ENCODE results near the gene DNAAF1.
"Not testable (repeated sequence)": the region's sequence is repeated elsewhere in the genome, so short reads cannot be mapped to it uniquely, and the experiment has no call there.

Gene DNAAF1

DNA sequence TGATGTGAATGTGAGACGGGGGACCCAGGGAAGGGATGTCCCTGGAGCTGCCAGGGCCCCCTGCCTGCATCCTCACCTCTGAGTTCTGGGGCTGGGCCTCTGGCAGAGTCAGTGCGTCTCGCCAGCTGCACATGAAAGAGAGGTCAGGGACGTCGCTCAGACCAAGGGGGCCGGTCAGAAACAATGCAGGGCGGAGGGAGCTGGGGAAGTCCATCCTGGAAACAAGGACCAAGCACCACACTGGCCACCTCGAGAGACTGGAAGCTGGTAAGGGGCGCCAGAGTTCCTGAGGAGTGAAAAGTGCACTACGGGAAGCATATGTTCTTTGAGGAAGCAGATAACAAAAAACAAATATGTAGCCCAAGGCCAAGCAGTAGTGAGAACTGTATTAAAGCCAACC lies 39.7 kb downstream of the DNAAF1 start:
- DNase-seq (ENCODE audit: low spot score), result no peak

DNA sequence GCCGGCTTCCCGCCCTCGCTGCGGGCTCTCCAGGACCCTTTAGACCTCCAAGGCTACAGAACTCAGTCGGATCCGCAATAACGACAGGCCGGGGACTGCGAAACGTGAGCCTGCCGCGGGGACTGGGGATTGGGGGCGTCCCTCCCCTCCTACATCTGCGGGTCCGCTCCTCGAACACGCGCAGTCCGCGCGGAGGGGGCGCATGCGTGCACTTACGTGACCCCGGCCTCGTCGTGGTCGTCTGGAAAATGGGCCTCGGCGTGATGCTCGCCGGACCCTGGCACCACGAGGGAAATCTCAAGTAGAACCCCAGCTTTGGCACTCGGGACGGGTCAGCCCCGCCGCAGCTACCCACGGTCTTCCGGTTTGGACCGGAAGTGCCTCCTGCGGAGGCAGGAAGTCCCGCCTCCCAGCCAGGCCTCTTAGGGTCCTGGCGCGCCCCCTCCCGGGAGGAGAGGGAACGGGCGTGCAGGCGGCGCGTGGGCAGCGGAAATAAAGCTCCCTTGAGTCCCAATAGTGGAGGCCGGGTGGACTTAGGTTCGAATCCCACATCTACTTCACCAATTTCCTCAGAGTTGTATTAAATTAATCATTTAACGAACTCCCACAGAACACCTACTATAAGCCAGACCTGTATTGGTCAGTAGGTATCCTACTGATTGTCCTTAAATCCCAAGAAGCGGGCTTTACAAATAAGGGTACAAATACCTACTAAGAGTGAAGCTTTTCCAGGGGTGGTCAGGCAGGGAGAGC lies 41.8 kb downstream of the DNAAF1 start, which contains the start of gene TAF1C:
Gene TAF1C, minus strand, starts transcription at position 373 of the 753 bp plus-strand sequence. CDS start 2,069 bp downstream, outside the sequence.
- DNase-seq (ENCODE audit: low spot score), result peak; percentile 86

DNA sequence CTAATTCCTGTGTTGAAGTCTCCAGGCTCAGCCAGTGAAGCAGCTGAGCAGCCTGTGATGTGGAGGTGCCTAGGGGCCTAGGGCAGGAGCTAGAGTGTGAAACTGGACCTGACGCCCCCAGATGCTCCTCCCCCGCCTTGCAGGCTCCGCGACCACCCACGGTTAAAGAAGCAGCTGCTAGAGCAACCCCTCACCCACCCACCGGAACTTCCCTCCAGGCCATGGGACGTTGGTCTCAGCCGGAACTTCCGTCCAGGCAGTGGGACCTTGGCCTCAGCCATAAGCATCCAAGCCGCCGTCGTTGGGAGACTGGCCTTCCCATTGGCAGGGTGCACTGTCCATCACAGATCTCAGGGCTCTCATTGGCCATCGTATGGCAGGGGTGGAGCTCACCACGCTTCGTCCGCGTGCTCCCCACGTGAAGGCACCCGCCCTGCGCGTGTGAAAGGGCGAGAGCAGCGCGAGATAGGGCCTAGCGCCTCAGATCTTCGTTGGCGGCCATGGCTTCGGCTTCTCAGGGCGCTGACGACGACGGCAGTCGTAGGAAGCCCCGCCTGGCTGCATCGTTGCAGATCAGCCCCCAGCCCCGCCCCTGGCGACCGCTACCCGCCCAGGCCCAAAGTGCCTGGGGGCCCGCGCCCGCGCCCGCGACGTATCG lies 45.8 kb downstream of the DNAAF1 start, which contains the start of gene ADAD2:
Gene ADAD2, plus strand, starts transcription at position 427 of the 658 bp plus-strand sequence. Its CDS starts 74 bp downstream, at position 501.
- DNase-seq (ENCODE audit: low spot score), result no peak

DNA sequence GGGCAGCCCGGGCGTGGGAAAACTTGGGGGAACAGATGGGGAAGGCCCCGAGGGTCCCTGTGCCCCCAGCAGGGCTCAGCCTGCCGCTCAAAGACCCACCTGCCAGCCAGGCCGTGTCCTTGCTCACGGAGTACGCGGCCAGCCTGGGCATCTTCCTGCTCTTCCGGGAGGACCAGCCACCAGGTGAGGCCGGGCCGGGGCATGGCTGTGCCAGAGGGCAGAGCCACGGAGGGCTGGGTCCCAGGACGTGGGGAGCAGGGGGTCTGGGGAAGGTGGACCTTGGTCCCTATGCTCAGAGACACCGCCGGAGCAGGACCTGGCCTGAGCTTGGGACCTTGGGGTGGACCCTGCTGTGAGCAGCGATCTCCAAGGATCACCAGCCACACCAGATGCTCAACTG lies 46.4 kb downstream of the DNAAF1 start:
- no peak for DNase-seq (ENCODE audit: low spot score)

DNA sequence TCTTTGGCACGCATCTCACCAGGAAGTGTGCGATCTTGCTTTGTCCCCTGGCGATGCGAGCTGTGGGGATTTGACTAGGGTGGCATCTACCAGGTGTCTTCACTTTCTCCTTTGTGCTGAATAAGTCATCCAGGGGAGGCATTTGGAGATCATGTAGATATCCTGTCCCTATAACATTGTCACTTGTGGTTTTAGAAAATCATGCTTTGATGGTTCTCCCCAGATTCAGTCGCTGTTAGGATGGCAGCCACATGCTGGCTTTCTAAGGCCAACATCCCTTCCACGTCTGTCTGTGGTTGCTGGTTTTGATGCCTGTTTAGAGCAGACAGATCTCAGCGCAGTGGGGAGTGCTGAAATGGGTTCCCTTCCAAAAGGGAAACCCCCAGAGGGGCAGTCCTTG lies 48.4 kb downstream of the DNAAF1 start:
- no peak for DNase-seq (ENCODE audit: low spot score)

DNA sequence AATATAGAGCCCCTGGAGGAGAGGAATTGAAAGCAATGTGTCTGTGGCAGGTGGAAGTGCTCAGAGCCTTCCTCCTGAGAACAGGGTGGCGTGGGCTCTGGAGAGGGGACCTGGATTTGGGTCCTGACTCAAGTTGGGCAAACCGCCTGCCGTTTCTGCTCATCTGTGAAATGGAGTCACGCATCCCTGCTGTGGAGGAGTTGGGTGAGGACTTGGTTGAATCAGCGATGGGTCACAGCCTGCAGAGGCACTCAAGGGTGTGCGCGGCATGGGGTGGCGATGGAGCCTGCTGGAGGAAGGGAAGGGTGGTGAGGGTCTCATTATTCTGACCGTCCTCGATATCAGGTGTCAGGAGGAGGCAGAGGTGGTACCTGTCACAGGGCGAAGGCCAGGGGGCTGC lies 48.9 kb downstream of the DNAAF1 start:
- DNase-seq (ENCODE audit: low spot score), result no peak

DNA sequence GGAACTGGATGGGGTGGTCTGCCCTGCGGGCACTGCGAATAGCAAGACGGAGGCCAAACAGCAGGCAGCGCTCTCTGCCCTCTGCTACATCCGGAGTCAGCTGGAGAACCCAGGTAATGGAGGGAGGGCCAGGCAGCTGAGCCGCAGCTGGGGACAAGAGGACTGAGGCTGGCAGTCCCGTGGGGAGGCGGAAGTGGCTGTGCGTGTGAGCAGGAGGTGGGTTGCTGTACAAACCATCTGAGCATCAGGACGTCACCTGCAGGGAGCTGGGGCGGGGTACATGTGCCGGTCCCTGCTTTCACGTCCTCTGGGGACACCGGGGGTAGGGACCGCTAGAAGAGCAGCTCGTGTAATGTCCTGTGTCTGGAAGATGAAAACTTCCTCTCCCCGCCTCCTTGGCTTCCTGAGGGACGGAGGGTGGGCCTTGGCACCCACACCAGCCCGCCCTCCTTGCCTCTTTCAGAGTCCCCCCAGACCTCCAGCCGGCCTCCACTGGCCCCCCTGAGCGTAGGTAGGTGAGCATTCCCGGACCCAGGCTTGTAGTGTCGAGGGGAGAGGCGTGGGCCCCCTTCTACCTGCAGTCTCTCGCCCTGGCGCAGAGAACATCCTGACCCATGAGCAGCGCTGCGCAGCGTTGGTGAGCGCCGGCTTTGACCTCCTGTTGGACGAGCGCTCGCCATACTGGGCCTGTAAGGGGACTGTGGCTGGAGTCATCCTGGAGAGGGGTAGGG lies 49.5 kb downstream of the DNAAF1 start:
- DNase-seq (ENCODE audit: low spot score), result no peak

DNA sequence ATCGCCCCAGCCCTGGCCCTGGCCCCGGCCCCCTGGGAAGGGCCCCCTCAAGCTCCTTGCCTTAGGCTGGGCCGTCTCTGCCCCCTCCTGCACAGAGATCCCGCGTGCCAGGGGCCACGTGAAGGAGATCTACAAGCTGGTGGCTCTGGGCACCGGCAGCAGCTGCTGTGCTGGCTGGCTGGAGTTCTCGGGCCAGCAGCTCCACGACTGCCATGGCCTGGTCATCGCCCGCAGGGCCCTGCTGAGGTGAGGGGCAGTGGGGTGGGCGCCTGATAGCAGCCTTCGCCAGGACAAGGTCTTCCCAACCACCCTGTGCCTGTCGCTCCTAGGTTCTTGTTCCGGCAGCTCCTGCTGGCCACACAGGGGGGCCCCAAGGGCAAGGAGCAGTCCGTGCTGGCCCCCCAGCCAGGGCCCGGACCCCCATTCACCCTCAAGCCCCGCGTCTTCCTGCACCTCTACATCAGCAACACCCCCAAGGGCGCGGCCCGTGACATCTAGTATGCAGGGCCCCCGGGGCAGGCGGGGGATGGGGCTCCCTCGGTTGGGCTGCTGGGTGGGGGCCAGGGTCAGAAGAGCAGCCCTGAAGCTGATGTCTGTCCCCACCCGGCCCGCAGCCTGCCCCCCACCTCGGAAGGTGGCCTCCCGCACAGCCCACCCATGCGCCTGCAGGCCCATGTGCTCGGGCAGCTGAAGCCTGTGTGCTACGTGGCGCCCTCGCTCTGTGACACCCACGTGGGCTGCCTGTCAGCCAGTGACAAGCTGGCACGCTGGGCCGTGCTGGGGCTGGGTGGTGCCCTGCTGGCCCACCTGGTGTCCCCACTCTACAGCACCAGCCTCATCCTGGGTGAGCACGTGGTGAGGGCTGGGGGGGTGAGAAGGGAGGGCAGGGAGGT lies 50.3 kb downstream of the DNAAF1 start:
- DNase-seq (ENCODE audit: low spot score), result no peak

DNA sequence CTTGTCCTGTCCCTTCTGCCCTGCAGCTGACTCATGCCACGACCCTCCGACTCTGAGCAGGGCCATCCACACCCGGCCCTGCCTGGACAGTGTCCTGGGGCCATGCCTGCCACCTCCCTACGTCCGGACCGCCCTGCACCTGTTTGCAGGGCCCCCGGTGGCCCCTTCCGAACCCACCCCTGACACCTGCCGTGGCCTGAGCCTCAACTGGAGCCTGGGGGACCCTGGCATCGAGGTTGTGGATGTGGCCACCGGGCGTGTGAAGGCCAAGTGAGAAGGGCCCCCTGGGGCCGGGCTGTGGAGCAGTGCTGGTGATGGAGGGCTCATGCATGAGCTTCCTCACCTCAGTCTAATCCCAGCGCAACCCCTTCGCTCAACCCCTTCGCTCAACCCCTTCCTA lies 51.0 kb downstream of the DNAAF1 start:
- no peak for DNase-seq (ENCODE audit: low spot score)

DNA sequence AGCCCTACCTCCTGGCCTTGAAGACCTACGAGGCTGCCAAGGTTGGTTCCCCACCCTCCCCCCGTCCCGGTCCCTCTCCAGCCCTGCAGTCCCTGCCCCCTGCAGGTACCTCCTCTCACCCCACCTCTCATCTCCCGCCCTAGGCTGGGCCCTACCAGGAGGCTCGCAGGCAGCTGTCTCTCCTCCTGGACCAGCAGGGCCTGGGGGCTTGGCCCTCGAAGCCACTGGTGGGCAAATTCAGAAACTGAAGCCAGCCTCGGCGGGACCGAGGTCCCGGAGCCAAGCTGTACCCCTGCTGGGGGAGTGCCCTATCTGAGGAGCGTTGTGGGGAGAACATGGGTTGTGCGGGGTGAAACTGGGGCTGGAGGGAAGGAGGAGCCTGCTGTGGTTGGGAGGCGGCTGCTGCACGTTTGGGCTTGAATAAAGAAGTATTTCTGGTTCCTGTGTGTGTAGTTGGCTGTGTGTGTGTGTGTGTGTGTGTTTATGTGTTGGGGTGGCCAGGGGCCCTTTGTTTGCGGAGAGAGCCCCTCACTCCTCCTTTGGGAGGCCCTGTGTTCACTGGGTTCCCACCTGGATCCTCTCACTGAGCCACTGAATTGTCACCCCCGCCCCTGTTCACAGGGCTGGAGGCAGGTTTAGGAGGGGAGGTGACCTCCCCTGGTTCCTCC lies 51.8 kb downstream of the DNAAF1 start:
- DNase-seq (ENCODE audit: low spot score), result no peak

DNA sequence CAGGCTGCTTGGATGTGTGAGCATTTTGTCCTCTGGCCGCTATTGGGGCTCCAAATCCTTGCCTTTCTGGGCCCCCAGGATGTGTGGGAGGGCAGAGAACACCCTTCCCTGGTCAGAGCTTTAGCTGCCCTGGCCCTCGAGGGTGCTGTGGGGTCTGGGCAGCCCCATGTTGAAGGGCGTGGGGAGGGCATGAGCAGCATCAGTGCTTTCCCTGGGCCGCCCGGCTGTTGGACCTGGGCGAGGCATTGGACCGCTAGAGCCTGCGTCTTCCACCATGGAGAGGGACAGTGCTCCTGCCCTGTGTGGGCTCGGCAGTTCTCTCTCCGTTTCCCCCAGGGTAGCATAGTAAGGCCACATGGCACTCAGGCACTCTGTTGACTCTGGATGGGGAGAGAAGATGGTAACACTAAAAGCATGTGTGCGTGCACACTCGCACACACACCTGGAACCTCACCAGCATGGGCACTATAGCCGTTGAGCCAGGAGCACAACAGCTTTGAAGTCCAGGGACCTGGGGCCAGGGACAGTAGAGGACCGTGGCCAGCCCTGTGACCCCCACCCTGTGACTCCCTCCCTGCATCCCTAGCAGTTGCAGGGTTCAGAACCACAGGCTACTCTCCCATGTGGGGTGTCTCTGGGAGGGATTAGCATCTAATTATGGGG lies 52.5 kb downstream of the DNAAF1 start:
- no peak for DNase-seq (ENCODE audit: low spot score)

DNA sequence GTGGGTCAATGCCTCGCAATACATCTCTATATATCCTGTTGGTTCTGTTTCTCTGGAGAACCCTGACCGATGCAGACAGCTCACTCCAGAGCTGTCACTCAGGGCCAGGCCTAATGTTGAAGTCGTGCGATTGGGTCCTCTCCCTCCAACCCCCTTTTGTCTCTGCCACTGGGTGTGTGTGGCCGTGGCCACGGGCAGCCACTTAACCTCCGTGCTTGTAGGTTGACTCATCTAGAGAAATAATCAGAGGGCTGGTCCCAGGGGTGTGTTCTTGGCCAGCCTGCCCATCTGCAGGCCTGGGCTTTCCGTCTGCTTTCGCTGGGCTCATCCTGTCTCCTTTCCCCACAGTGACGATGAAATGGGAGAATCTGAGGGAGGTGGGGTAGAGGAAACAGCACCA lies 53.3 kb downstream of the DNAAF1 start:
- peak; percentile 25 for DNase-seq (ENCODE audit: low spot score)

DNA sequence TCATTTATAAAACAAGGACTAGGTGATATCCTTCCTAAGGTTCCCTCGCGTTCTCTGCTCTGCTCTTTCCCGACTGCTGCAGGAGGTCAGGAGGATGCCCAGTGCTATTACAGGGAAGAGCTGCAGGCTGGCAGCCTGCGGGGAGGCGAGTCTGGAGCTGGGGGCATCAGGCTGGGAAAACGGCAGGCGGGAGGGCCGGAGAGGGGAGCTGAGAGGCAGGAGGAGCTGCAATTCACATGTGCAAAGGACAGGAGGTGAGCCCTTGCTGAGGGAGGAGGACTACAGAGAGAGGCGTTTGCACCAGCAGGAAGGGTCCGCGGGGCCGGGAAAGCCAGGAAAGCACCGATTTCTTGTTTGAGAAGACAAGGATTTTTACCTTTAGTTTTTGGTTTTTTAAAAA lies 54.0 kb downstream of the DNAAF1 start:
- no peak for DNase-seq (ENCODE audit: low spot score)

DNA sequence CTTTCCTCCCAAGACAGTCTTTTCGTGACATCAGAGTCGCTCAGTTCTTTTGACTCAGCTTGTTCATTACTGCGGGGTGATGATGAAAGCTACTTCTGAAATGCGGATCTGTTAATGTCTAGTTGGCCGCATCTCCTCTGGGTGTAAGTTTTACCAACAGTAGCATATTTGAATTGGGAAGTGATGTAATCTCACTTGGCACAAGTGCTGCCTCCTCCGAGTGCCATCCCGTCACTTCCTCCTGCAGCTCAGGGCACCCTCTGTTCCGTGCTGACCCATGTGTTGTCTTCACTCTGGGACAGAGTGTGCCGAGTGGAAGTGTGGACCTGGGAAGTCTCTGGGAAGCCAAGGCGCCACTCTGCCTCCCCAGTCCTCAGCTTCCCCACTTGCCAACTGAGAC lies 54.8 kb downstream of the DNAAF1 start:
- DNase-seq (ENCODE audit: low spot score), result no peak

DNA sequence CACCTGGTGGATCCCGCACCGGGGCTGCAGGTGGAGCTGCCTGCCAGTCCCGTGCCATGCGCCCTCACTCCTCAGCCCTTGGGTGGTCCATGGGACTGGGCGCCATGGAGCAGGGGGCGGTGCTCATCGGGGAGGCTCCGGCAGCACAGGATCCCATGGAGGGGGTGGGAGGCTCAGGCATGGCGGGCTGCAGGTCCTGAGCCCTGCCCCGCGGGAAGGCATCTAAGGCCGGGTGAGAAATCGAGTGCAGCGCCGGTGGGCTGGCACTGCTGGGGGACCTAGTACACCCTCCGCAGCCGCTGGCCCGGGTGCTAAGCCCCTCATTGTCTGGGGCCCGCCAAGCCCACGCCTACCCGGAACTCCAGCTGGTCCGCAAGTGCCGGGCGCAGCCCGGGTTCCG lies 59.4 kb downstream of the DNAAF1 start:
- DNase-seq (ENCODE audit: low spot score), result not testable (repeated sequence)

DNA sequence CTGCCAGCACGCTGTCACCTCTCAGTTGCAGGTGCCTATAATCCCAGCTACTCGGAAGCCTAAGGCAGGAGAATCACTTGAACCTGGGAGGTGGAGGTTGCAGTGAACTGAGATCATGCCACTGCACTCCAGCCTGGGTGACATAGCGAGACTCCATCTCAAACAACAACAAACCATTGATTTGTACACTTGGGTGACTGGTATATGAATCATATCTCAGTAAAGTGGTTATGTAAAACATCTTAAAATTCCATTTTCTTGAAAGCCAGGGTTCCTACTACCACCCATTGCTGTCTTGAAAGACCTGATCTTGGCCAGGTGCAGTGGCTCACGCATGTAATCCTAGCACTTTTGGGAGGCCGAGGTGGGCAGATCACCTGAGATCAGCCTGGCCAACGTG lies 60.0 kb downstream of the DNAAF1 start:
- not testable (repeated sequence) for DNase-seq (ENCODE audit: low spot score)

DNA sequence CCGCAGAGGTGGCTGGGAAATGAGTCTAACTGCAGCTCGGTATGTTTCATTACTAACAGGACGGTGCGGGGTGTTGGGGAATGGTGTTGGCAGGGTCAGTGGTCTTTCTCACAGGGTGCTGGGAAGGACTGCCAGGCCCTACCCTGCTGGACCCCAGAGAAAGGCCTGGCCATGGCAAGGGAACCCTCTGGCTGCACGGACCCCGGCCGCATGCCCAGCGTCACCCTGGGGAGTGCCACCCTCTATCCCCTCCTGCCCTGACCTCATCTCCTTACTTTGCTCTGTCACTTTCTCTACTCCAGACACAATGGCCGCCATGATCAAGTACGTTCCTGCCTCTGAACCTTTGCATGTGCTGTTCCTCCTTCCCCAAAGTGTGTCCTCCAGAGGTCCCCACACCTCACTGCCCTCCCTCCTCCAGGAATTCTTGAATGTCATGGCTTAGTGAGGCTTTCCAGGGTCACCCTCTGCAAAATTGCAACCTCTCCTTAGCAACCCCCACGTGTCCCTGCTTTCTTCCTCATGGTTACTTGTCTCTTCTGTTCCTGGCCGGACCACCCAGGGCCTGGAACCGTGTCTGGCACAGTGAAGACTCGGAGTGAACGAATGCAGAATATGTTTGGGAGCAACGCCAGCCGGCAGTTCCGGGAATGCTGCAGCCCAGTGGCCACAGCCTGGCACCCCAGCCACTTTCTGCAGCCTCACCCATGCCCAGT lies 61.0 kb downstream of the DNAAF1 start:
- DNase-seq (ENCODE audit: low spot score), result no peak

DNA sequence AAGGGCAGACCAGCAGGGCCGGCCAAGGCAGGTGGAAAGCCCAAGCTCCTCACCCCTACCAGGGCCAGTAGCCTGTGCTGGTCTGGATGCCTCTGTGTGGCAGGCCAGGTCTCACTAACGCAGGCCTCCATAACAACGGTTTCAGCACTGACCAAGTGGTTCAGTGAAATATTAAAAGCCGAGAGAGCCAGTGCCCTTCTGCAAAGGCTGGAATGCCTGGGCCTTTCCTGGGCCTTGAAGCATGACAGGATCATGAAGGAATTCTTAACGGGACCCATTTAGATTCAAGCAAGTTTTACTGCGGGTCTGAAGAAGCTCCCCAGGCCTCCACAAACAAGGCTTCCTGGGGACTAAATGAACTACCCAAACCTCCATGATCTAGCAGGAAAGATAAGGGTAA lies 62.1 kb downstream of the DNAAF1 start:
- DNase-seq (ENCODE audit: low spot score), result no peak

DNA sequence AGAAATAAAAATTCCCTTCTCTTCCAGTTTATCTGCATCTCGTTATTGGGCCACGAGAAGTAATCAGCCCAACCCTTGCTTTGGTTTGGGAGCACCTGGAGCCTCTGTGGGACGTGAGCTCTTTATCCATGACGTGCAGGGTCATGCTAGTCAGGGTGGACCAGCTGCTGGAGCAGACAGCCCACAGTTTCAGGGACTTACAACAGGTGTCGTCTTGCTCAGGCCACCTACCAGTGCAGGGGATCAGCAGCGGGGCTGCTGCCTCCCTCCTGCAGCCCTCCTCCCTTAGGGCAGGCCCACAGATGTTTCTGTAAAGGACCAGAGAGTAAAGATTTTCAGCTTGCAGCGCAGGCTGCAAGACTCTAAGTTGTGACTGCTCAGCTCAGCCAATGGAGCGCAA lies 62.8 kb downstream of the DNAAF1 start:
- DNase-seq (ENCODE audit: low spot score), result no peak

DNA sequence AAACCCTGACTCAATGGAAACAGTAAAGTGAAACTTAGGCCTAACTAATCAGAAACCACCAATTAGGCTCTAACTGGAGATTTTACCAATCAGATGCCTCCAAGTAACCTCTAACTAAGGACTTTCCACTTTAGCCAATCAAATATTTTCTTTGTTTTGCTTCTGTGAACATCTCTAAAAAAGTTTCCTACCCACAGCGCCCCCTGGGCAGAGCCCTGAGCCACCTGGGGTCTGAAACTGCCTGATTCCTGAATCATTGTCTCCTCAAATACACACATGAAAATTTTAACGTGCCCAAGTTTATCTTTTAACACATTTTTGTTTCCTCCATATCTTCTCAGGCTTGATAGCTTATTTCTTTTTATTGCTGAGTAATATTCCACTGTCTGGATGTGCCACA lies 64.9 kb downstream of the DNAAF1 start:
- no peak for DNase-seq (ENCODE audit: low spot score)

Data from SW480 (cell line).